ENCODE data around the gene LLGL2. TPM values are rescaled to one million over a fixed set of nuclear protein-coding genes. Genes with fewer than 3 reads are reported as not detected.

The LLGL2 gene, protein sequence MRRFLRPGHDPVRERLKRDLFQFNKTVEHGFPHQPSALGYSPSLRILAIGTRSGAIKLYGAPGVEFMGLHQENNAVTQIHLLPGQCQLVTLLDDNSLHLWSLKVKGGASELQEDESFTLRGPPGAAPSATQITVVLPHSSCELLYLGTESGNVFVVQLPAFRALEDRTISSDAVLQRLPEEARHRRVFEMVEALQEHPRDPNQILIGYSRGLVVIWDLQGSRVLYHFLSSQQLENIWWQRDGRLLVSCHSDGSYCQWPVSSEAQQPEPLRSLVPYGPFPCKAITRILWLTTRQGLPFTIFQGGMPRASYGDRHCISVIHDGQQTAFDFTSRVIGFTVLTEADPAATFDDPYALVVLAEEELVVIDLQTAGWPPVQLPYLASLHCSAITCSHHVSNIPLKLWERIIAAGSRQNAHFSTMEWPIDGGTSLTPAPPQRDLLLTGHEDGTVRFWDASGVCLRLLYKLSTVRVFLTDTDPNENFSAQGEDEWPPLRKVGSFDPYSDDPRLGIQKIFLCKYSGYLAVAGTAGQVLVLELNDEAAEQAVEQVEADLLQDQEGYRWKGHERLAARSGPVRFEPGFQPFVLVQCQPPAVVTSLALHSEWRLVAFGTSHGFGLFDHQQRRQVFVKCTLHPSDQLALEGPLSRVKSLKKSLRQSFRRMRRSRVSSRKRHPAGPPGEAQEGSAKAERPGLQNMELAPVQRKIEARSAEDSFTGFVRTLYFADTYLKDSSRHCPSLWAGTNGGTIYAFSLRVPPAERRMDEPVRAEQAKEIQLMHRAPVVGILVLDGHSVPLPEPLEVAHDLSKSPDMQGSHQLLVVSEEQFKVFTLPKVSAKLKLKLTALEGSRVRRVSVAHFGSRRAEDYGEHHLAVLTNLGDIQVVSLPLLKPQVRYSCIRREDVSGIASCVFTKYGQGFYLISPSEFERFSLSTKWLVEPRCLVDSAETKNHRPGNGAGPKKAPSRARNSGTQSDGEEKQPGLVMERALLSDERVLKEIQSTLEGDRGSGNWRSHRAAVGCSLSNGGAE
- 10 to 100 TPM; 44.0 to 97.8 (median 75.1) TPM for total RNA-seq
- 100 to 1,000 TPM in 1 of 3 donors, 10 to 100 TPM in 2; 28.6 to 153 (median 92.6) TPM for polyA plus RNA-seq
- long read RNA-seq, donor 1 = 0 reads
- long read RNA-seq, donor 2, partial matches to known transcripts = 0 of 2 reads
- long read RNA-seq, donor 2, other reads (novel, unspliced or antisense) = 0 of 2 reads

- H3K9me3 ChIP-seq = no peaks in the 10 kb centered on the region
- H3K4me1 ChIP-seq = peaks cover 7 to 42% (median 31%) of the 10 kb centered on the region in 6 donors
- H3K27ac ChIP-seq = peak within 1 kb of the TSS; percentile 55 to 92 (median 84)
- no peak for TF ChIP-seq POLR2A (IDR thresholded peaks at IDR 0.05)
- peak; percentile 56 to 76 (median 73) for TF ChIP-seq POLR2AphosphoS5 (IDR thresholded peaks at IDR 0.05)
- TF ChIP-seq, protein P1, sequence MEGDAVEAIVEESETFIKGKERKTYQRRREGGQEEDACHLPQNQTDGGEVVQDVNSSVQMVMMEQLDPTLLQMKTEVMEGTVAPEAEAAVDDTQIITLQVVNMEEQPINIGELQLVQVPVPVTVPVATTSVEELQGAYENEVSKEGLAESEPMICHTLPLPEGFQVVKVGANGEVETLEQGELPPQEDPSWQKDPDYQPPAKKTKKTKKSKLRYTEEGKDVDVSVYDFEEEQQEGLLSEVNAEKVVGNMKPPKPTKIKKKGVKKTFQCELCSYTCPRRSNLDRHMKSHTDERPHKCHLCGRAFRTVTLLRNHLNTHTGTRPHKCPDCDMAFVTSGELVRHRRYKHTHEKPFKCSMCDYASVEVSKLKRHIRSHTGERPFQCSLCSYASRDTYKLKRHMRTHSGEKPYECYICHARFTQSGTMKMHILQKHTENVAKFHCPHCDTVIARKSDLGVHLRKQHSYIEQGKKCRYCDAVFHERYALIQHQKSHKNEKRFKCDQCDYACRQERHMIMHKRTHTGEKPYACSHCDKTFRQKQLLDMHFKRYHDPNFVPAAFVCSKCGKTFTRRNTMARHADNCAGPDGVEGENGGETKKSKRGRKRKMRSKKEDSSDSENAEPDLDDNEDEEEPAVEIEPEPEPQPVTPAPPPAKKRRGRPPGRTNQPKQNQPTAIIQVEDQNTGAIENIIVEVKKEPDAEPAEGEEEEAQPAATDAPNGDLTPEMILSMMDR (IDR thresholded peaks at IDR 0.05 in 8 of 11, conservative IDR thresholded peaks at IDR 0.05 in 3 of 11) = peak in 10 of 11 experiments; percentile 33 to 69 (median 57)
- peaks cover 0 to 15% (median 0%) of the 10 kb centered on the region in 7 donors for H3K27me3 ChIP-seq (replicated peaks in 1 of 7)
- DNase-seq = peak; percentile 96
- intact Hi-C loops (cut with DNase I; ENCODE audit: low total_unique reads) = no loop called here
- WGBS, 5 donors = 0 to 2% (median 1%) methylated on average over 45 to 108 of the region's 108 CpGs
- peak within 1 kb of the TSS; percentile 68 to 92 (median 82) for H3K4me3 ChIP-seq
- peaks cover 2 to 42% (median 19%) of the 10 kb centered on the region in 6 donors for H3K36me3 ChIP-seq
Measured at GRCh38 chr17:75524970-75525805, at the start of gene LLGL2. Gene LLGL2 (plus strand): TSS chr17:75525697. CDS start chr17:75543427, 17,730 bp downstream.

- 42 to 62% (median 58%) methylated on average over 3 of the region's 3 CpGs for WGBS, 5 donors
- TF ChIP-seq POLR2AphosphoS5 (IDR thresholded peaks at IDR 0.05) (peak in 1 of 3 donors; percentile 18), POLR2A (IDR thresholded peaks at IDR 0.05) (no peak)
- Histone ChIP-seq H3K4me1 (peaks cover 10 to 56% (median 25%) of the 10 kb centered on the region in 6 donors), H3K27me3 (replicated peaks in 1 of 7) (no peaks in the 10 kb centered on the region), H3K4me3 (no peak overlapping the region), H3K9me3 (no peaks in the 10 kb centered on the region), H3K27ac (peak overlapping the region in 7 of 8 donors; percentile 62 to 79 (median 67)), H3K36me3 (peaks cover 0 to 86% (median 21%) of the 10 kb centered on the region in 6 donors)
- no peak for DNase-seq
- intact Hi-C loops (cut with DNase I; ENCODE audit: low total_unique reads) = no loop called here
Measured at GRCh38 chr17:75475851-75476250, 49.6 kb upstream of the LLGL2 start.

DNA sequence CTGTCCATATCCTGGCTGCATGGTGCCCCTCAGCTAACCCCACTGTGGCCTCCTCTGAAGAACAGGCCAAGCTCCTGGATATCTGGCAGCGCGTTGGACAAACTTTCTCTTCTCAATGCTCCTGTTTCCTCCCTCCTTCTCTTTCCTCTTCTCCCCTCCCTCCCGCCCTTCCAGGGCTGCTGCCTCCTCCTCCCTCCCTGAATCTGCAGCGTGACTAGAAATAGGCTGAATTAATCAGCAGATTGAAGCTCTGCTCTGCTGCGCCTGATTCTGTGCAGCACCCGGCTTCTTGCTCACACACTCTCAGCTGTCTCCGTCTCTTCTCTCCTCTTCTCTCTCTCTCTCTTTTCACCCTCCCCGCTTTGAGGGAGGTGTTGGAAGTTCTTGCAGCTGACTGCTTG is 49.2 kb upstream of the LLGL2 start:
- H3K27me3 ChIP-seq (replicated peaks in 1 of 7) = no peaks in the 10 kb centered on the region
- H3K4me1 ChIP-seq = peaks cover 10 to 60% (median 27%) of the 10 kb centered on the region in 6 donors
- DNase-seq = no peak
- no peaks in the 10 kb centered on the region for H3K9me3 ChIP-seq
- no peak for TF ChIP-seq POLR2A (IDR thresholded peaks at IDR 0.05)
- TF ChIP-seq POLR2AphosphoS5 (IDR thresholded peaks at IDR 0.05) = no peak
- TF ChIP-seq, protein P1 (IDR thresholded peaks at IDR 0.05 in 8 of 11, conservative IDR thresholded peaks at IDR 0.05 in 3 of 11) = no peak
- 56 to 79% (median 73%) methylated on average over 8 of the region's 8 CpGs for WGBS, 5 donors
- peaks cover 0 to 86% (median 21%) of the 10 kb centered on the region in 6 donors for H3K36me3 ChIP-seq
- H3K4me3 ChIP-seq = no peak overlapping the region
- peak overlapping the region in 7 of 8 donors; percentile 57 to 79 (median 64) for H3K27ac ChIP-seq
- intact Hi-C loops (cut with DNase I; ENCODE audit: low total_unique reads) = no loop called here
